ENCODE measurements around the gene ZNF410. TPM values are rescaled to one million over a fixed set of nuclear protein-coding genes. Genes with fewer than 3 reads are reported as not detected.
A peak's percentile ranks its signal among the peaks of the same experiment; 100 is the strongest.
"Not testable (repeated sequence)": the region's sequence is repeated elsewhere in the genome, so short reads cannot be mapped to it uniquely, and the experiment has no call there.

The ZNF410 gene
- total and polyA plus RNA-seq, 3 experiments from 2014 or later = 65.2 to 76.4 (median 72.4) TPM

DNA sequence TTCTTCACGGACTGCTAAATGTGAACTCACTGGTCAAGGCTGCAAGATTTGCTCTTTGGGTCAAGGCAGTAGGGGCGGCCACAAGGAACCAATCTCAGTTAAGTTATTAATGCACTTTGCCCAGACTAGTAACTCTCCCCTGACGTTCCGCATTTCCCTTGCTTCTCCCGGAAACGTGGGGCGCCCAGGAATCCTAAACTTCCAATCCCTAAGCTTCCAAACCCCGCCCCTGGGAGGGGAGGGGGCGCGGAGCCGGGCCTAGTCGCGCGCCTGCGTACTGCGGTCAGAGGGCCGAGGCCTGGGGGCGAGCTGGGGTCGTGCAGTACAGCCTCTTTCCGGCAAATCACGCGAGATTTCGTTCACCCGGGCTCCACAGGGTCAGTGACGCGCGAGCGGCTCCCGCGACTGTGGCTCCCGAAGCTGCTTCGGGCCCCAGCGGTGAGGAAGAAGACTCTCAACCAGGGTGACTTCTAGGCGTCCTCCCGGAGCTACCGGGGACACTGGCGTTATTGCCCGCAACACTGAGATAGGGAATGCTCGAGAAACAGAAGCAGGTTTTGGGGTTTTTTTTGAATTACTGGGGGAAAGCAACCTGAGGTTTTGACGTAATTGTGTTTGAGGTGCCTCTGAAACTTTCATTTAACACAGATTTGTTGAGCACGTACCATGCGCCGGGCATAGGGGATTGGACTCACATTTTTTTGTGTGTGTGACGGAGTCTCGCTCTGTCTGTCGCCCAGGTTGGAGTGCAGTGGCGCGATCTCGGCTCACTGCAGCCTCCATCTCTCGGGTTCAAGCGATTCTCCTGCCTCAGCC is 34.9 kb upstream of the ZNF410 start, which contains the start of gene PTGR2:
TSS of gene PTGR2 (plus strand) at position 265 of the 816 bp plus-strand sequence. CDS start 7,032 bp downstream, outside the sequence.
- Histone ChIP-seq H3K4me3 (ENCODE audit: low read length) (peak within 1 kb of the TSS; percentile 85), H3K36me3 (ENCODE audit: insufficient read depth, low read length) (no peaks in the 10 kb centered on the region), H3K9me3 (ENCODE audit: low read length) (no peaks in the 10 kb centered on the region), H3K4me1 (ENCODE audit: insufficient read depth, low read length) (peaks cover 11% of the 10 kb centered on the region), H3K27ac (ENCODE audit: low read depth, low read length) (peak within 1 kb of the TSS; percentile 85), H3K27me3 (ENCODE audit: insufficient read depth, low read length, poor library complexity, severe bottlenecking) (no peaks in the 10 kb centered on the region)
- Mint-ChIP-seq H3K4me1 (peaks cover 16 to 24% (median 22%) of the 10 kb centered on the region in 3 donors), H3K36me3 (peaks cover 0 to 8% (median 0%) of the 10 kb centered on the region in 3 donors), H3K9me3 (no peaks in the 10 kb centered on the region), H3K27me3 (no peaks in the 10 kb centered on the region), H3K4me3 (peak within 1 kb of the TSS; percentile 89 to 98 (median 94)), H3K27ac (peak within 1 kb of the TSS; percentile 91 to 100 (median 98))
- ChIA-PET CTCF (interaction anchor here (0.6 to 2.0 kb wide), 5 partner anchors 79 to 123 kb away, joined by 3 to 11 read pairs (median 5); a partner anchor contains a TSS), POLR2A (interaction anchor here (0.5 to 1.6 kb wide), 7 partner anchors 27 to 361 kb away, joined by 3 to 6 read pairs (median 5); partner anchors contain the start of genes COQ6, FAM161B, RIOX1 and ZNF410)
- peak; percentile 87 to 96 (median 90) for DNase-seq

- peaks cover 0 to 13% (median 1%) of the 10 kb centered on the region in 3 donors for H3K36me3 Mint-ChIP-seq
- no peak overlapping the region for H3K4me3 Mint-ChIP-seq
- no peak overlapping the region for H3K27ac Mint-ChIP-seq
- Histone ChIP-seq H3K36me3 (ENCODE audit: insufficient read depth, low read length) (no peaks in the 10 kb centered on the region), H3K9me3 (ENCODE audit: low read length) (no peaks in the 10 kb centered on the region), H3K4me3 (ENCODE audit: low read length) (no peak overlapping the region), H3K4me1 (ENCODE audit: insufficient read depth, low read length) (no peaks in the 10 kb centered on the region), H3K27ac (ENCODE audit: low read depth, low read length) (no peak overlapping the region), H3K27me3 (ENCODE audit: insufficient read depth, low read length, poor library complexity, severe bottlenecking) (no peaks in the 10 kb centered on the region)
- ChIA-PET POLR2A (no interaction called here), CTCF (no interaction called here)
- H3K9me3 Mint-ChIP-seq = no peaks in the 10 kb centered on the region
- no peaks in the 10 kb centered on the region for H3K27me3 Mint-ChIP-seq
- no peak for DNase-seq
- no peaks in the 10 kb centered on the region for H3K4me1 Mint-ChIP-seq
Measured at GRCh38 chr14:73859145-73859544, 27.5 kb upstream of the ZNF410 start.

DNA sequence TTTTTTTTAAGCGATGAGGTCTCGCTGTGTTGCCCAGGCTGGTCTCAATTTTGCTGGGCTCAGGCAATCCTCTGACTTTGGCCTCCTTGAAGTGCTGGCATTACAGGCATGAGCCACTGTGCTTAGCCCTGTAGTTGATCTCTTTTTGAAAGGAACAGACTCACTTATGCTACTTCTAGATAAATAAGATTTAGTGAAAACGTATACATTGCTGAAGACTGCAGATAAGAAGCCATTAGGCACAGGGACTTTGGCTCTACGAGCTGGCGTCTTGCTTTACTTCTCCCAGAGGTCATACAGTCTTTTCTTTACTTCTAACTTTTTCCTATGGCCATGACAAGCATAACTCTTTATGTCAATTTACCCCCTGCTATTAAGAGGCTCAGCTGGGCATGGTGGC is 25.6 kb upstream of the ZNF410 start:
- H3K9me3 ChIP-seq (ENCODE audit: low read length) = no peaks in the 10 kb centered on the region
- H3K4me1 ChIP-seq (ENCODE audit: insufficient read depth, low read length) = no peaks in the 10 kb centered on the region
- H3K4me3 Mint-ChIP-seq = no peak overlapping the region
- no peaks in the 10 kb centered on the region for H3K27me3 ChIP-seq (ENCODE audit: insufficient read depth, low read length, poor library complexity, severe bottlenecking)
- H3K9me3 Mint-ChIP-seq = no peaks in the 10 kb centered on the region
- H3K4me3 ChIP-seq (ENCODE audit: low read length) = no peak overlapping the region
- ChIA-PET CTCF (interaction anchor here (1.1 kb wide), 1 partner anchor 20 kb away, joined by 3 read pairs; no protein-coding TSS in a partner anchor), POLR2A (no interaction called here)
- H3K27ac Mint-ChIP-seq = peak overlapping the region in 1 of 8 donors; percentile 28
- no peaks in the 10 kb centered on the region for H3K27me3 Mint-ChIP-seq
- no peak for DNase-seq
- no peaks in the 10 kb centered on the region for H3K36me3 ChIP-seq (ENCODE audit: insufficient read depth, low read length)
- H3K4me1 Mint-ChIP-seq = no peaks in the 10 kb centered on the region
- no peak overlapping the region for H3K27ac ChIP-seq (ENCODE audit: low read depth, low read length)
- H3K36me3 Mint-ChIP-seq = peaks cover 0 to 19% (median 4%) of the 10 kb centered on the region in 3 donors

GRCh38 chr14:73862480-73862879 is 24.2 kb upstream of the ZNF410 start:
- H3K4me3 ChIP-seq (ENCODE audit: low read length) = no peak overlapping the region
- no peaks in the 10 kb centered on the region for H3K4me1 ChIP-seq (ENCODE audit: insufficient read depth, low read length)
- Mint-ChIP-seq H3K4me3 (no peak overlapping the region), H3K27ac (no peak overlapping the region), H3K27me3 (no peaks in the 10 kb centered on the region), H3K9me3 (no peaks in the 10 kb centered on the region), H3K36me3 (peaks cover 0 to 19% (median 4%) of the 10 kb centered on the region in 3 donors), H3K4me1 (no peaks in the 10 kb centered on the region)
- H3K27me3 ChIP-seq (ENCODE audit: insufficient read depth, low read length, poor library complexity, severe bottlenecking) = no peaks in the 10 kb centered on the region
- no peaks in the 10 kb centered on the region for H3K9me3 ChIP-seq (ENCODE audit: low read length)
- ChIA-PET CTCF (no interaction called here), POLR2A (no interaction called here)
- H3K27ac ChIP-seq (ENCODE audit: low read depth, low read length) = no peak overlapping the region
- no peaks in the 10 kb centered on the region for H3K36me3 ChIP-seq (ENCODE audit: insufficient read depth, low read length)
- no peak for DNase-seq

- Mint-ChIP-seq H3K27me3 (no peaks in the 10 kb centered on the region), H3K36me3 (peaks cover 0 to 19% (median 6%) of the 10 kb centered on the region in 3 donors), H3K4me1 (no peaks in the 10 kb centered on the region), H3K9me3 (no peaks in the 10 kb centered on the region), H3K4me3 (no peak overlapping the region), H3K27ac (no peak overlapping the region)
- Histone ChIP-seq H3K27me3 (ENCODE audit: insufficient read depth, low read length, poor library complexity, severe bottlenecking) (no peaks in the 10 kb centered on the region), H3K9me3 (ENCODE audit: low read length) (no peaks in the 10 kb centered on the region), H3K4me1 (ENCODE audit: insufficient read depth, low read length) (no peaks in the 10 kb centered on the region), H3K36me3 (ENCODE audit: insufficient read depth, low read length) (no peaks in the 10 kb centered on the region), H3K27ac (ENCODE audit: low read depth, low read length) (no peak overlapping the region), H3K4me3 (ENCODE audit: low read length) (no peak overlapping the region)
- ChIA-PET POLR2A (no interaction called here), CTCF (no interaction called here)
- DNase-seq = no peak
Measured at GRCh38 chr14:73863209-73863608, 23.4 kb upstream of the ZNF410 start.

- H3K27me3 ChIP-seq (ENCODE audit: insufficient read depth, low read length, poor library complexity, severe bottlenecking) = no peaks in the 10 kb centered on the region
- Mint-ChIP-seq H3K27me3 (peaks cover 0 to 1% of the 10 kb centered on the region in 2 donors), H3K4me3 (no peak overlapping the region), H3K9me3 (no peaks in the 10 kb centered on the region), H3K27ac (no peak overlapping the region), H3K36me3 (peaks cover 0 to 18% (median 7%) of the 10 kb centered on the region in 3 donors), H3K4me1 (no peaks in the 10 kb centered on the region)
- no peak for DNase-seq
- H3K4me1 ChIP-seq (ENCODE audit: insufficient read depth, low read length) = no peaks in the 10 kb centered on the region
- ChIA-PET CTCF (interaction anchor here (1.1 kb wide), 1 partner anchor 11 kb away, joined by 3 read pairs; no protein-coding TSS in a partner anchor), POLR2A (interaction anchor here (0.6 kb wide), 1 partner anchor 1443 kb away, joined by 3 read pairs; no protein-coding TSS in a partner anchor)
- no peaks in the 10 kb centered on the region for H3K9me3 ChIP-seq (ENCODE audit: low read length)
- no peak overlapping the region for H3K4me3 ChIP-seq (ENCODE audit: low read length)
- H3K27ac ChIP-seq (ENCODE audit: low read depth, low read length) = no peak overlapping the region
- no peaks in the 10 kb centered on the region for H3K36me3 ChIP-seq (ENCODE audit: insufficient read depth, low read length)
Measured at GRCh38 chr14:73865534-73866113, 21.0 kb upstream of the ZNF410 start.

- CTCF ChIA-PET; H3K4me3 ChIP-seq (ENCODE audit: low read length); H3K36me3 Mint-ChIP-seq; H3K4me3 Mint-ChIP-seq; H3K27me3 Mint-ChIP-seq; POLR2A ChIA-PET; DNase-seq; H3K9me3 Mint-ChIP-seq; H3K9me3 ChIP-seq (ENCODE audit: low read length); H3K4me1 Mint-ChIP-seq; H3K27me3 ChIP-seq (ENCODE audit: insufficient read depth, low read length, poor library complexity, severe bottlenecking); H3K27ac Mint-ChIP-seq; H3K27ac ChIP-seq (ENCODE audit: low read depth, low read length); H3K36me3 ChIP-seq (ENCODE audit: insufficient read depth, low read length); H3K4me1 ChIP-seq (ENCODE audit: insufficient read depth, low read length): not testable (repeated sequence)
Measured at GRCh38 chr14:73869754-73870153, 16.9 kb upstream of the ZNF410 start.

Data from CD8-positive, alpha-beta memory T cell (primary cell).